OCI-LY1 (cell line): Measurements from ENCODE around the gene ANO6.

Source experiments
- H2AFZ ChIP-seq: fragments of 200-600 bp; sonication (generic), shearing (Covaris generic); 2 replicates; pipeline ENCODE4 v1.6.0; 2014; ENCODE audit warnings: antibody characterized with exemption, mild to moderate bottlenecking, low read length
- H3F3A ChIP-seq: fragments of 200-600 bp; sonication (generic), shearing (Covaris generic); 2 replicates; pipeline ENCODE4 v1.6.0; 2014; ENCODE audit warnings: mild to moderate bottlenecking, antibody characterized with exemption, low read length, moderate library complexity; ENCODE audit not compliant: insufficient read depth
- H3K27ac ChIP-seq: fragments of 200-600 bp; sonication (generic); 2 replicates; pipeline ENCODE4 v1.5.1; 2014; ENCODE audit warnings: low read length, mixed run types, mild to moderate bottlenecking, low read depth; ENCODE audit not compliant: poor library complexity, severe bottlenecking
- H3K27me3 ChIP-seq: fragments of 200-600 bp; sonication (generic); 2 replicates; pipeline ENCODE4 v1.6.0; 2014; ENCODE audit warnings: antibody characterized with exemption, mild to moderate bottlenecking, low read length, moderate library complexity; ENCODE audit not compliant: insufficient read depth
- H3K36me3 ChIP-seq: fragments of 200-600 bp; sonication (generic); 2 replicates; pipeline ENCODE4 v1.6.1; 2014; ENCODE audit warnings: mild to moderate bottlenecking, antibody characterized with exemption, low read length, moderate library complexity, mixed read lengths; ENCODE audit not compliant: insufficient read depth
- H3K4me1 ChIP-seq: fragments of 200-600 bp; sonication (generic); 2 replicates; pipeline ENCODE4 v1.5.1; 2014; ENCODE audit warnings: mild to moderate bottlenecking, low read length, moderate library complexity; ENCODE audit not compliant: insufficient read depth, severe bottlenecking
- H3K4me2 ChIP-seq: fragments of 200-600 bp; sonication (generic), shearing (Covaris generic); 2 replicates; pipeline ENCODE4 v1.6.1; 2014; ENCODE audit warnings: low read length
- H3K4me3 ChIP-seq: fragments of 200-600 bp; sonication (generic); 2 replicates; pipeline ENCODE4 v1.5.1; 2014; ENCODE audit warnings: low read length, low read depth, mild to moderate bottlenecking, mixed read lengths; ENCODE audit not compliant: poor library complexity, severe bottlenecking
- H3K79me2 ChIP-seq: fragments of 200-600 bp; shearing (Covaris generic); 2 replicates; pipeline ENCODE4 v1.6.1; 2016; ENCODE audit warnings: mixed run types, low read length, mixed read lengths; ENCODE audit not compliant: insufficient read depth
- H3K9ac ChIP-seq: fragments of 200-600 bp; sonication (generic), shearing (Covaris generic); 2 replicates; pipeline ENCODE4 v1.6.1; 2014; ENCODE audit warnings: mild to moderate bottlenecking, low read length, mixed read lengths
- H3K9me2 ChIP-seq: fragments of 200-600 bp; sonication (generic), shearing (Covaris generic); 2 replicates; pipeline ENCODE4 v1.6.1; 2014; ENCODE audit warnings: low read depth, mild to moderate bottlenecking, low read length, mixed read lengths
- H3K9me3 ChIP-seq: fragments of 200-600 bp; shearing (Covaris generic); 2 replicates; pipeline ENCODE4 v1.6.1; 2014; ENCODE audit warnings: low read length, mixed read lengths
- H4K20me1 ChIP-seq: fragments of 200-600 bp; sonication (generic), shearing (Covaris generic); 2 replicates; pipeline ENCODE4 v1.6.0; 2016; ENCODE audit warnings: mild to moderate bottlenecking, low read length; ENCODE audit not compliant: insufficient read depth
- CTCF ChIP-seq: fragments of 200-600 bp; sonication (generic), shearing (Covaris generic); IDR thresholded peaks from 2 replicates; pipeline ENCODE4 v1.5.1; 2017; ENCODE audit warnings: mild to moderate bottlenecking, antibody characterized with exemption, low read length, moderate library complexity, mixed read lengths
- EZH2 ChIP-seq: fragments of 200-600 bp; sonication (generic), shearing (Covaris generic); IDR thresholded peaks from 2 replicates; pipeline ENCODE4 v1.8.0; 2017; ENCODE audit warnings: borderline replicate concordance, mixed run types, mild to moderate bottlenecking, antibody characterized with exemption, low read length, moderate library complexity, mixed read lengths

The ANO6 gene

GRCh38 chr12:45286621-45287020, 70.7 kb downstream of the ANO6 start:
- TF ChIP-seq EZH2: no peak
- no peak for TF ChIP-seq CTCF
- H3K36me3 ChIP-seq: no peaks in the 10 kb centered on the region
- no peaks in the 10 kb centered on the region for H4K20me1 ChIP-seq
- no peak overlapping the region for H3K27ac ChIP-seq
- H3K4me3 ChIP-seq: no peak overlapping the region
- no peaks in the 10 kb centered on the region for H3K27me3 ChIP-seq
- peaks cover 6% of the 10 kb centered on the region for H3K4me1 ChIP-seq
- no peak overlapping the region for H2AFZ ChIP-seq
- no peaks in the 10 kb centered on the region for H3K9me3 ChIP-seq
- H3F3A ChIP-seq: no peaks in the 10 kb centered on the region
- no peaks in the 10 kb centered on the region for H3K9me2 ChIP-seq
- H3K79me2 ChIP-seq: no peaks in the 10 kb centered on the region
- no peak overlapping the region for H3K9ac ChIP-seq
- no peak overlapping the region for H3K4me2 ChIP-seq

GRCh38 chr12:45289245-45290215, 73.6 kb downstream of the ANO6 start:
- Histone ChIP-seq H3K36me3 (no peaks in the 10 kb centered on the region), H3K9me3 (no peaks in the 10 kb centered on the region), H2AFZ (no peak overlapping the region), H3K4me1 (peaks cover 6% of the 10 kb centered on the region), H3K9me2 (no peaks in the 10 kb centered on the region), H4K20me1 (no peaks in the 10 kb centered on the region), H3K27ac (no peak overlapping the region), H3F3A (no peaks in the 10 kb centered on the region), H3K9ac (no peak overlapping the region), H3K27me3 (no peaks in the 10 kb centered on the region), H3K4me3 (no peak overlapping the region), H3K4me2 (no peak overlapping the region), H3K79me2 (no peaks in the 10 kb centered on the region)
- no peak for TF ChIP-seq EZH2
- no peak for TF ChIP-seq CTCF

- Histone ChIP-seq H3K4me2 (no peak overlapping the region), H3F3A (no peaks in the 10 kb centered on the region), H3K36me3 (no peaks in the 10 kb centered on the region), H3K9me2 (no peaks in the 10 kb centered on the region), H3K4me1 (peaks cover 6% of the 10 kb centered on the region), H3K27ac (no peak overlapping the region), H3K9me3 (no peaks in the 10 kb centered on the region), H3K79me2 (no peaks in the 10 kb centered on the region), H4K20me1 (no peaks in the 10 kb centered on the region), H3K27me3 (no peaks in the 10 kb centered on the region), H3K9ac (no peak overlapping the region), H3K4me3 (no peak overlapping the region), H2AFZ (no peak overlapping the region)
- TF ChIP-seq EZH2: no peak
- TF ChIP-seq CTCF: no peak
These were observed 74.3 kb downstream of the ANO6 start for GRCh38 chr12:45290216-45290605.
